Erythroblast (primary cell): ENCODE results near the gene FSTL4.

Experiments
- GATA1 ChIP-seq: IDR thresholded peaks from 2 replicates; pipeline ENCODE4 v1.6.1; 2011; ENCODE audit warnings: low read depth, mild to moderate bottlenecking, control low read depth, low read length, moderate library complexity
- POLR2A ChIP-seq: IDR thresholded peaks from 2 replicates; pipeline ENCODE4 v1.6.1; 2011; ENCODE audit warnings: mild to moderate bottlenecking, low read length

- TF ChIP-seq POLR2A (no peak), GATA1 (no peak)
These were observed 86.0 kb downstream of the FSTL4 start for GRCh38 chr5:133526368-133526767.
